Tibial artery (tissue), 4 donors: ENCODE measurements around the gene NPBWR2.

ENCODE experiments used
- DNase-seq, 2 donors: peaks; one replicate each; pipeline ENCODE4 v3.0.0-alpha.2; 2019
- H3K27ac ChIP-seq, 2 donors: fragments of 200-600 bp; sonication (generic) in 1 of 2; 1 replicate in 1 of 2; 2 replicates in 1 of 2; pipeline ENCODE4 v1.5.1; 2018 to 2019; ENCODE audit warnings: mild to moderate bottlenecking in 1 of 2
- H3K27me3 ChIP-seq, 2 donors: fragments of 200-600 bp; sonication (generic) in 1 of 2; one replicate each; pipeline versions ENCODE4 v1.5.1 to v1.6.0; 2016 to 2019
- H3K36me3 ChIP-seq, 3 donors: fragments of 200-600 bp; sonication (generic) in 2 of 3; one replicate each; pipeline ENCODE4 v1.5.1; 2016 to 2019; ENCODE audit warnings: mild to moderate bottlenecking in 2 of 3
- H3K4me1 ChIP-seq, 4 donors: fragments of 200-600 bp; sonication (generic) in 2 of 4; 1 replicate in 3 of 4; 2 replicates in 1 of 4; pipeline ENCODE4 v1.5.1; 2016 to 2019
- H3K4me3 ChIP-seq, 2 donors: fragments of 200-600 bp; sonication (generic) in 1 of 2; 1 replicate in 1 of 2; 2 replicates in 1 of 2; pipeline ENCODE4 v1.5.1; 2018 to 2019; ENCODE audit warnings: mild to moderate bottlenecking in 2 of 2
- H3K9me3 ChIP-seq, 3 donors: fragments of 200-600 bp; sonication (generic) in 1 of 3; one replicate each; pipeline ENCODE4 v1.5.1; 2016 to 2019
- CTCF ChIP-seq, 2 experiments: fragments of 200-600 bp in 1 of 2; fragments of 450-650 bp in 1 of 2; IDR thresholded peaks; one replicate each; pipeline ENCODE4 v1.5.1; 2017 to 2019; ENCODE audit warnings: antibody characterized with exemption in 2 of 2, mild to moderate bottlenecking in 1 of 2, moderate library complexity in 1 of 2
- intact Hi-C: fragments of 100-400 bp; cut with DNase I; formaldehyde crosslinking; loops from one replicate; pipeline ENCODE4 v1.15.0; 2023; ENCODE audit warnings: low total_unique reads

Gene NPBWR2

DNA sequence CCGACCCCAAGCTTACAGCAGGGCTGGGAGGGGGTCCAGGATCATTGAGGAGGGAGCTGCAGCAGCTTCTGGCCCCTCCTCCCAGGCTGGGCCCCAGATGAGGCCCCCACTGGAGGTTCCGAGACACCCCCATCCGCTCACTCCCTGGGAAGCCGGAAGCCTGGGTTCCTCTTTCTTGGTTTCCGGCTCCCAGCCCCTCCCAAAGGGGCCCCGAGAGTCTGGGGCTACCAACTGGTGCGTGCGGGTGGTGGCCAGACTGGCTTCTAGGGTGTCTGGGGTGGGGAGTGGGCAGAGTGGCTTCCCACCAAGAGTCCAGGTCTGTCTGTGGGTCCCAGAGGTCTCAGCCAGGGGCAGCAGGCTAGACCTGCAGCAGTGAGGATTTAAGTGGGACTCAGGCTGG lies 30.3 kb downstream of the NPBWR2 start:
- peaks cover 0 to 41% (median 33%) of the 10 kb centered on the region in 4 donors for H3K4me1 ChIP-seq
- no peaks in the 10 kb centered on the region for H3K9me3 ChIP-seq
- peak overlapping the region; percentile 65 to 68 for H3K4me3 ChIP-seq
- intact Hi-C loops: no loop called here
- DNase-seq: no peak
- TF ChIP-seq CTCF (IDR thresholded peaks at IDR 0.05): no peak
- peak overlapping the region in 1 of 2 donors; percentile 31 for H3K27ac ChIP-seq
- H3K27me3 ChIP-seq: no peaks in the 10 kb centered on the region
- peaks cover 0 to 30% (median 22%) of the 10 kb centered on the region in 3 donors for H3K36me3 ChIP-seq

- Histone ChIP-seq H3K4me3 (peak overlapping the region in 1 of 2 donors; percentile 16), H3K9me3 (no peaks in the 10 kb centered on the region), H3K27ac (no peak overlapping the region), H3K36me3 (peaks cover 0 to 38% (median 22%) of the 10 kb centered on the region in 3 donors), H3K27me3 (no peaks in the 10 kb centered on the region), H3K4me1 (peaks cover 0 to 41% (median 33%) of the 10 kb centered on the region in 4 donors)
- intact Hi-C loops: no loop called here
- TF ChIP-seq CTCF (IDR thresholded peaks at IDR 0.05): no peak
- DNase-seq: no peak
These were observed 31.0 kb downstream of the NPBWR2 start for GRCh38 chr20:64076061-64076997.

DNA sequence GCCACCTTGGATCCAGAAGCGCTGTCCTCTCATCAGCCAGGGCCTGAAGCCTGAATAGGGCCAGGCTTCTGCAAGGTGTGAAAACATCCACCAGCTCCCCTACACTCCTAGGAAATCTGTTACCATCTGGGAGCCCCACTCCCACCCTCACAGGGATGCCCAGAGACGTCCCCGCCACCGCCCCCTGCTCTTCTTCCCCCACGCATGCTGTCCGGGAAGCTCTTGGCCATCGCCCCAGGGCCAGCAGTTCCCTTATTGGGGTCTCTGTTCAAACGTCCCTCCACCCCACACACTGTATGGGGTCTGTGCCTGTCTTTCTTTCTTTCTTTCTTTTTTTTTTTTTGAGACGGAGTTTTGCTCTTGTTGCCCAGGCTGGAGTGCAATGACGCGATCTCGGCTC lies 31.8 kb downstream of the NPBWR2 start:
- intact Hi-C loops: no loop called here
- Histone ChIP-seq H3K27ac (no peak overlapping the region), H3K27me3 (no peaks in the 10 kb centered on the region), H3K36me3 (peaks cover 0 to 44% (median 23%) of the 10 kb centered on the region in 3 donors), H3K4me1 (peaks cover 0 to 38% (median 33%) of the 10 kb centered on the region in 4 donors), H3K9me3 (no peaks in the 10 kb centered on the region), H3K4me3 (no peak overlapping the region)
- no peak for TF ChIP-seq CTCF (IDR thresholded peaks at IDR 0.05)
- no peak for DNase-seq

GRCh38 chr20:64074963-64075362 lies 32.4 kb downstream of the NPBWR2 start:
- intact Hi-C loops: no loop called here
- DNase-seq: no peak
- peaks cover 0 to 50% (median 29%) of the 10 kb centered on the region in 3 donors for H3K36me3 ChIP-seq
- H3K4me3 ChIP-seq: no peak overlapping the region
- no peak overlapping the region for H3K27ac ChIP-seq
- no peaks in the 10 kb centered on the region for H3K27me3 ChIP-seq
- peaks cover 0 to 34% (median 30%) of the 10 kb centered on the region in 4 donors for H3K4me1 ChIP-seq
- H3K9me3 ChIP-seq: no peaks in the 10 kb centered on the region
- no peak for TF ChIP-seq CTCF (IDR thresholded peaks at IDR 0.05)

DNA sequence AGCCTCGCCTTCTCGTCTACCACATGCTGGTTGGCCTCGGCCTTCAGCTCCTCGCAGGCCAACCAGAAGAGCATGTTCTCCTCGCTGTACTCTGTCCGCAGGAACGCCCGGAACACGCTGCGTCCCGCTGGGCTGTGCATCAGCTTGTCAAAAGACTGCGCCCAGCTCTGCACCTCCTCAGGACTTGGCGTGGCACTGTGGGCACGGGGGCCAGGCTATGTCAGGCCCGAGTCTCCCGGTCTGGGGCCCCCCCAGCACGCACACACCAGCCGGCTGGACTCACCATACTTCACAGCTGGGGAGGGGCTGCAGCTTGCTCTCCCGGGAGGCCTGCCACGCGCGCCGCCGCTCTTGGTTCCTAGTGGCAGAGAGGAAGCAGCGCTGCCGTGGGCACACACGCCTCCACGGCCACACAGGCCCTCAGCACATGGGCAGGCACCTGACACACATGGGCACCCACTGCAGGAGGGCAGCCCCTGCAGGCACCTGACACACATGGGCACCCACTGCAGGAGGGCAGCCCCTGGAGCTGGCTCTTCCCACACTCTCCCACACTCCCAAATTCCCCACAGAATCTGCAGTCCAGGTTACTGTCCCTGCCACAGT lies 33.1 kb downstream of the NPBWR2 start:
- H3K4me1 ChIP-seq: peaks cover 0 to 32% (median 29%) of the 10 kb centered on the region in 4 donors
- no peaks in the 10 kb centered on the region for H3K27me3 ChIP-seq
- H3K36me3 ChIP-seq: peaks cover 0 to 56% (median 30%) of the 10 kb centered on the region in 3 donors
- intact Hi-C loops: no loop called here
- no peak for DNase-seq
- no peak overlapping the region for H3K27ac ChIP-seq
- TF ChIP-seq CTCF (IDR thresholded peaks at IDR 0.05): no peak
- no peak overlapping the region for H3K4me3 ChIP-seq
- no peaks in the 10 kb centered on the region for H3K9me3 ChIP-seq
